ENCODE data around the gene HMGB4. TPM values are rescaled to one million over a fixed set of nuclear protein-coding genes. Genes with fewer than 3 reads are reported as not detected.

The HMGB4 gene
- total RNA-seq, 1 experiment from 2014 or later, result not detected

GRCh38 chr1:33822396-33822795, 41.5 kb upstream of the HMGB4 start:
- H3K27ac Mint-ChIP-seq (ENCODE audit: unreplicated experiment), result no peak overlapping the region

GRCh38 chr1:33823401-33823800, 40.5 kb upstream of the HMGB4 start:
- no TSS peak for BruUV-seq (replicated peaks)
- Mint-ChIP-seq H3K9me3 (ENCODE audit: low read depth, unreplicated experiment) (peaks cover 6% of the 10 kb centered on the region), H3K36me3 (ENCODE audit: insufficient read depth, unreplicated experiment) (no peaks in the 10 kb centered on the region), H3K27ac (ENCODE audit: unreplicated experiment) (no peak overlapping the region), H3K27me3 (ENCODE audit: unreplicated experiment) (peaks cover 7% of the 10 kb centered on the region), H3K4me1 (ENCODE audit: low read depth, unreplicated experiment) (no peaks in the 10 kb centered on the region), H3K4me3 (ENCODE audit: low read depth, unreplicated experiment) (no peak overlapping the region)
- DNase-seq, result no peak
- intact Hi-C loops (cut with micrococcal nuclease; ENCODE audit: unreplicated experiment), result no loop called here
- CTCF ChIA-PET, result no interaction called here
- no peak for TF ChIP-seq CTCF (IDR thresholded peaks at IDR 0.05; ENCODE audit: unreplicated experiment)

More at GRCh38 chr1:33822396-33822795, 41.5 kb upstream of the HMGB4 start:
- Mint-ChIP-seq H3K4me3 (ENCODE audit: low read depth, unreplicated experiment) (no peak overlapping the region), H3K27me3 (ENCODE audit: unreplicated experiment) (peaks cover 7% of the 10 kb centered on the region), H3K4me1 (ENCODE audit: low read depth, unreplicated experiment) (no peaks in the 10 kb centered on the region), H3K9me3 (ENCODE audit: low read depth, unreplicated experiment) (peaks cover 6% of the 10 kb centered on the region), H3K36me3 (ENCODE audit: insufficient read depth, unreplicated experiment) (no peaks in the 10 kb centered on the region)
- DNase-seq, result no peak
- CTCF ChIA-PET, result no interaction called here
- TF ChIP-seq CTCF (IDR thresholded peaks at IDR 0.05; ENCODE audit: unreplicated experiment), result no peak
- intact Hi-C loops (cut with micrococcal nuclease; ENCODE audit: unreplicated experiment), result no loop called here
- no TSS peak for BruUV-seq (replicated peaks)

GRCh38 chr1:33823830-33824229, 40.0 kb upstream of the HMGB4 start:
- H3K27me3 Mint-ChIP-seq (ENCODE audit: unreplicated experiment), result peaks cover 7% of the 10 kb centered on the region
- H3K9me3 Mint-ChIP-seq (ENCODE audit: low read depth, unreplicated experiment), result peaks cover 9% of the 10 kb centered on the region
- TF ChIP-seq CTCF (IDR thresholded peaks at IDR 0.05; ENCODE audit: unreplicated experiment), result no peak
- no peaks in the 10 kb centered on the region for H3K36me3 Mint-ChIP-seq (ENCODE audit: insufficient read depth, unreplicated experiment)
- intact Hi-C loops (cut with micrococcal nuclease; ENCODE audit: unreplicated experiment), result no loop called here
- H3K4me3 Mint-ChIP-seq (ENCODE audit: low read depth, unreplicated experiment), result no peak overlapping the region
- CTCF ChIA-PET, result interaction anchor here (0.7 kb wide), 1 partner anchor 106 kb away, joined by 6 read pairs; no protein-coding TSS in a partner anchor
- H3K27ac Mint-ChIP-seq (ENCODE audit: unreplicated experiment), result no peak overlapping the region
- H3K4me1 Mint-ChIP-seq (ENCODE audit: low read depth, unreplicated experiment), result no peaks in the 10 kb centered on the region
- no TSS peak for BruUV-seq (replicated peaks)
- no peak for DNase-seq

GRCh38 chr1:33824321-33824720, 39.6 kb upstream of the HMGB4 start:
- H3K4me3 Mint-ChIP-seq (ENCODE audit: low read depth, unreplicated experiment), result no peak overlapping the region
- intact Hi-C loops (cut with micrococcal nuclease; ENCODE audit: unreplicated experiment), result no loop called here
- CTCF ChIA-PET, result interaction anchor here (0.7 kb wide), 1 partner anchor 106 kb away, joined by 6 read pairs; no protein-coding TSS in a partner anchor
- no peak for DNase-seq
- BruUV-seq (replicated peaks), result no TSS peak
- H3K4me1 Mint-ChIP-seq (ENCODE audit: low read depth, unreplicated experiment), result no peaks in the 10 kb centered on the region
- H3K36me3 Mint-ChIP-seq (ENCODE audit: insufficient read depth, unreplicated experiment), result no peaks in the 10 kb centered on the region
- H3K27me3 Mint-ChIP-seq (ENCODE audit: unreplicated experiment), result peaks cover 7% of the 10 kb centered on the region
- H3K27ac Mint-ChIP-seq (ENCODE audit: unreplicated experiment), result no peak overlapping the region
- no peak for TF ChIP-seq CTCF (IDR thresholded peaks at IDR 0.05; ENCODE audit: unreplicated experiment)
- peaks cover 11% of the 10 kb centered on the region for H3K9me3 Mint-ChIP-seq (ENCODE audit: low read depth, unreplicated experiment)
